OCI-LY7 (cell line): Measurements from ENCODE around the gene HPSE2.

Source experiments
- EZH2phosphoT487 ChIP-seq: fragments of 200-600 bp; sonication (generic); IDR thresholded peaks from 2 replicates; pipeline ENCODE4 v1.6.1; 2018; ENCODE audit warnings: low read depth, borderline replicate concordance, mild to moderate bottlenecking, mixed run types, antibody characterized with exemption, low read length, moderate library complexity, mixed read lengths
- TF ChIP-seq, protein P1 (sequence below): fragments of 200-600 bp; sonication (generic); conservative IDR thresholded peaks from 2 replicates; pipeline ENCODE4 v1.5.1; 2014; ENCODE audit warnings: mild to moderate bottlenecking, antibody characterized with exemption, low read length, moderate library complexity, mixed read lengths

GRCh38 chr10:99080275-99080945 lies 155.2 kb downstream of the HPSE2 start:
- TF ChIP-seq, protein P1, sequence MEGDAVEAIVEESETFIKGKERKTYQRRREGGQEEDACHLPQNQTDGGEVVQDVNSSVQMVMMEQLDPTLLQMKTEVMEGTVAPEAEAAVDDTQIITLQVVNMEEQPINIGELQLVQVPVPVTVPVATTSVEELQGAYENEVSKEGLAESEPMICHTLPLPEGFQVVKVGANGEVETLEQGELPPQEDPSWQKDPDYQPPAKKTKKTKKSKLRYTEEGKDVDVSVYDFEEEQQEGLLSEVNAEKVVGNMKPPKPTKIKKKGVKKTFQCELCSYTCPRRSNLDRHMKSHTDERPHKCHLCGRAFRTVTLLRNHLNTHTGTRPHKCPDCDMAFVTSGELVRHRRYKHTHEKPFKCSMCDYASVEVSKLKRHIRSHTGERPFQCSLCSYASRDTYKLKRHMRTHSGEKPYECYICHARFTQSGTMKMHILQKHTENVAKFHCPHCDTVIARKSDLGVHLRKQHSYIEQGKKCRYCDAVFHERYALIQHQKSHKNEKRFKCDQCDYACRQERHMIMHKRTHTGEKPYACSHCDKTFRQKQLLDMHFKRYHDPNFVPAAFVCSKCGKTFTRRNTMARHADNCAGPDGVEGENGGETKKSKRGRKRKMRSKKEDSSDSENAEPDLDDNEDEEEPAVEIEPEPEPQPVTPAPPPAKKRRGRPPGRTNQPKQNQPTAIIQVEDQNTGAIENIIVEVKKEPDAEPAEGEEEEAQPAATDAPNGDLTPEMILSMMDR: no peak
- no peak for TF ChIP-seq EZH2phosphoT487
